KMS-11 (cell line): Measurements from ENCODE around the gene RNF222.

ENCODE experiments used
- H2AFZ ChIP-seq: fragments of 200-600 bp; sonication (generic); 2 replicates; pipeline ENCODE4 v1.6.1; 2016; ENCODE audit warnings: antibody characterized with exemption, mixed run types, low read depth
- H3K27ac ChIP-seq: fragments of 200-600 bp; sonication (generic); 2 replicates; pipeline ENCODE4 v1.6.1; 2016; ENCODE audit warnings: mild to moderate bottlenecking, mixed run types
- H3K27me3 ChIP-seq: fragments of 200-600 bp; sonication (generic); 2 replicates; pipeline ENCODE4 v1.6.1; 2017; ENCODE audit warnings: mild to moderate bottlenecking, low read depth, mixed run types, moderate library complexity; ENCODE audit not compliant: insufficient read depth
- H3K36me3 ChIP-seq: fragments of 200-600 bp; sonication (generic); 2 replicates; pipeline ENCODE4 v1.6.1; 2017; ENCODE audit warnings: mild to moderate bottlenecking, mixed run types; ENCODE audit not compliant: insufficient read depth
- H3K4me1 ChIP-seq: fragments of 200-600 bp; sonication (generic); 2 replicates; pipeline ENCODE4 v1.6.1; 2016; ENCODE audit warnings: mild to moderate bottlenecking, low read depth, mixed run types; ENCODE audit not compliant: poor library complexity, severe bottlenecking
- H3K4me2 ChIP-seq: fragments of 200-600 bp; sonication (generic); 2 replicates; pipeline ENCODE4 v1.7.0; 2016; ENCODE audit warnings: mild to moderate bottlenecking, mixed run types
- H3K4me3 ChIP-seq: fragments of 200-600 bp; sonication (generic); IDR thresholded peaks from 2 replicates; pipeline ENCODE4 v1.6.1; 2017; ENCODE audit warnings: low read depth, low read length, mixed read lengths; ENCODE audit not compliant: insufficient read depth
- H3K79me2 ChIP-seq: fragments of 200-600 bp; sonication (generic); 2 replicates; pipeline ENCODE4 v1.6.1; 2016; ENCODE audit warnings: low read depth, mixed run types; ENCODE audit not compliant: insufficient read depth
- H3K9ac ChIP-seq: fragments of 200-600 bp; sonication (generic); 2 replicates; pipeline ENCODE4 v1.6.1; 2016; ENCODE audit warnings: mild to moderate bottlenecking, mixed run types
- H4K20me1 ChIP-seq: fragments of 200-600 bp; sonication (generic); 2 replicates; pipeline ENCODE4 v1.6.1; 2016; ENCODE audit warnings: mild to moderate bottlenecking, mixed run types; ENCODE audit not compliant: insufficient read depth
- CTCF ChIP-seq: fragments of 200-600 bp; sonication (generic); conservative IDR thresholded peaks from 2 replicates; pipeline ENCODE4 v1.6.1; 2017; ENCODE audit warnings: low read depth, mild to moderate bottlenecking, antibody characterized with exemption, low read length, moderate library complexity, mixed read lengths

RNF222 gene

GRCh38 chr17:8426802-8427201, 29.2 kb upstream of the RNF222 start:
- no peak overlapping the region for H3K9ac ChIP-seq
- no peak for TF ChIP-seq CTCF
- H3K36me3 ChIP-seq = no peaks in the 10 kb centered on the region
- no peak overlapping the region for H3K4me3 ChIP-seq
- no peaks in the 10 kb centered on the region for H3K27me3 ChIP-seq
- H3K4me1 ChIP-seq = no peaks in the 10 kb centered on the region
- no peaks in the 10 kb centered on the region for H4K20me1 ChIP-seq
- H3K4me2 ChIP-seq = no peak overlapping the region
- no peak overlapping the region for H2AFZ ChIP-seq
- no peak overlapping the region for H3K27ac ChIP-seq
- no peaks in the 10 kb centered on the region for H3K79me2 ChIP-seq

GRCh38 chr17:8426094-8426720, 28.6 kb upstream of the RNF222 start:
- Histone ChIP-seq H3K4me2 (no peak overlapping the region), H3K79me2 (no peaks in the 10 kb centered on the region), H3K36me3 (no peaks in the 10 kb centered on the region), H2AFZ (no peak overlapping the region), H3K27ac (no peak overlapping the region), H3K9ac (no peak overlapping the region), H3K27me3 (no peaks in the 10 kb centered on the region), H4K20me1 (no peaks in the 10 kb centered on the region), H3K4me3 (no peak overlapping the region), H3K4me1 (no peaks in the 10 kb centered on the region)
- no peak for TF ChIP-seq CTCF

GRCh38 chr17:8421571-8421970, 23.9 kb upstream of the RNF222 start:
- Histone ChIP-seq H3K27ac (no peak overlapping the region), H3K4me3 (no peak overlapping the region), H4K20me1 (no peaks in the 10 kb centered on the region), H3K4me1 (no peaks in the 10 kb centered on the region), H3K4me2 (no peak overlapping the region), H3K79me2 (no peaks in the 10 kb centered on the region), H3K27me3 (no peaks in the 10 kb centered on the region), H3K9ac (no peak overlapping the region), H3K36me3 (no peaks in the 10 kb centered on the region), H2AFZ (no peak overlapping the region)
- no peak for TF ChIP-seq CTCF

- no peaks in the 10 kb centered on the region for H4K20me1 ChIP-seq
- no peak overlapping the region for H2AFZ ChIP-seq
- H3K79me2 ChIP-seq = no peaks in the 10 kb centered on the region
- H3K4me2 ChIP-seq = no peak overlapping the region
- no peak overlapping the region for H3K27ac ChIP-seq
- no peaks in the 10 kb centered on the region for H3K27me3 ChIP-seq
- H3K4me3 ChIP-seq = no peak overlapping the region
- no peak for TF ChIP-seq CTCF
- H3K4me1 ChIP-seq = no peaks in the 10 kb centered on the region
- no peak overlapping the region for H3K9ac ChIP-seq
- H3K36me3 ChIP-seq = no peaks in the 10 kb centered on the region
Measured at GRCh38 chr17:8420041-8420934, 22.7 kb upstream of the RNF222 start.
